Rectal smooth muscle tissue (tissue), 1 donor: Measurements from ENCODE around the gene FKBP8.
"Not testable (repeated sequence)": the region's sequence is repeated elsewhere in the genome, so short reads cannot be mapped to it uniquely, and the experiment has no call there.

Source experiments
- H3K27ac ChIP-seq: one replicate; pipeline ENCODE4 v1.7.0; 2013; ENCODE audit warnings: low read depth, low read length, inconsistent platforms
- H3K27me3 ChIP-seq: one replicate; pipeline ENCODE4 v1.7.0; 2013; ENCODE audit warnings: low read length; ENCODE audit not compliant: control insufficient read depth, insufficient read depth
- H3K36me3 ChIP-seq: one replicate; pipeline ENCODE4 v1.7.0; 2013; ENCODE audit warnings: low read length; ENCODE audit not compliant: control insufficient read depth, insufficient read depth
- H3K4me1 ChIP-seq: one replicate; pipeline ENCODE4 v1.7.0; 2013; ENCODE audit warnings: low read length; ENCODE audit not compliant: control insufficient read depth, insufficient read depth
- H3K4me3 ChIP-seq: one replicate; pipeline ENCODE4 v1.7.0; 2013; ENCODE audit warnings: low read length
- H3K9ac ChIP-seq: one replicate; pipeline ENCODE4 v1.7.0; 2013; ENCODE audit warnings: low read length

The FKBP8 gene

GRCh38 chr19:18543814-18544475 lies 572 bp upstream of the FKBP8 start:
- Histone ChIP-seq H3K36me3 (peaks cover 2% of the 10 kb centered on the region), H3K9ac (no peak overlapping the region), H3K4me3 (peak overlapping the region; percentile 59), H3K27ac (no peak overlapping the region), H3K4me1 (peaks cover 2% of the 10 kb centered on the region), H3K27me3 (no peaks in the 10 kb centered on the region)

GRCh38 chr19:18541992-18542940 lies 1.1 kb downstream of the FKBP8 start:
- H3K4me3 ChIP-seq, result peak overlapping the region; percentile 52
- H3K27ac ChIP-seq, result peak overlapping the region; percentile 72
- peak overlapping the region; percentile 80 for H3K9ac ChIP-seq
- H3K4me1 ChIP-seq, result peaks cover 2% of the 10 kb centered on the region
- no peaks in the 10 kb centered on the region for H3K27me3 ChIP-seq
- peaks cover 5% of the 10 kb centered on the region for H3K36me3 ChIP-seq

GRCh38 chr19:18541258-18541991 lies 1.9 kb downstream of the FKBP8 start:
- Histone ChIP-seq H3K4me3 (no peak overlapping the region), H3K36me3 (peaks cover 12% of the 10 kb centered on the region), H3K4me1 (peaks cover 2% of the 10 kb centered on the region), H3K27ac (peak overlapping the region; percentile 72), H3K9ac (no peak overlapping the region), H3K27me3 (no peaks in the 10 kb centered on the region)

GRCh38 chr19:18540200-18540599 lies 3.2 kb downstream of the FKBP8 start:
- not testable (repeated sequence) for H3K27ac ChIP-seq, H3K4me1 ChIP-seq, H3K27me3 ChIP-seq, H3K4me3 ChIP-seq, H3K9ac ChIP-seq
- H3K36me3 ChIP-seq, result peaks cover 18% of the 10 kb centered on the region

GRCh38 chr19:18539372-18539771 lies 4.0 kb downstream of the FKBP8 start:
- H3K36me3 ChIP-seq, result peaks cover 18% of the 10 kb centered on the region
- peaks cover 2% of the 10 kb centered on the region for H3K4me1 ChIP-seq
- no peak overlapping the region for H3K4me3 ChIP-seq
- no peak overlapping the region for H3K9ac ChIP-seq
- no peak overlapping the region for H3K27ac ChIP-seq
- no peaks in the 10 kb centered on the region for H3K27me3 ChIP-seq

- Histone ChIP-seq H3K4me3 (no peak overlapping the region), H3K27ac (no peak overlapping the region), H3K4me1 (peaks cover 2% of the 10 kb centered on the region), H3K27me3 (no peaks in the 10 kb centered on the region), H3K9ac (no peak overlapping the region), H3K36me3 (peaks cover 20% of the 10 kb centered on the region)
These were observed 5.3 kb downstream of the FKBP8 start for GRCh38 chr19:18538115-18538514.

- Histone ChIP-seq H3K4me1 (peaks cover 2% of the 10 kb centered on the region), H3K27ac (no peak overlapping the region), H3K4me3 (no peak overlapping the region), H3K27me3 (no peaks in the 10 kb centered on the region), H3K9ac (no peak overlapping the region), H3K36me3 (peaks cover 27% of the 10 kb centered on the region)
These were observed 5.9 kb downstream of the FKBP8 start for GRCh38 chr19:18537431-18537830.

- Histone ChIP-seq H3K4me1 (no peaks in the 10 kb centered on the region), H3K27me3 (no peaks in the 10 kb centered on the region), H3K4me3 (no peak overlapping the region), H3K36me3 (peaks cover 34% of the 10 kb centered on the region), H3K9ac (no peak overlapping the region), H3K27ac (no peak overlapping the region)
These were observed 6.9 kb downstream of the FKBP8 start for GRCh38 chr19:18536475-18536874.

GRCh38 chr19:18533058-18533457 lies 10.3 kb downstream of the FKBP8 start:
- H3K27me3 ChIP-seq, result no peaks in the 10 kb centered on the region
- no peak overlapping the region for H3K9ac ChIP-seq
- H3K4me3 ChIP-seq, result no peak overlapping the region
- peaks cover 35% of the 10 kb centered on the region for H3K36me3 ChIP-seq
- H3K4me1 ChIP-seq, result no peaks in the 10 kb centered on the region
- no peak overlapping the region for H3K27ac ChIP-seq

GRCh38 chr19:18532168-18532890 lies 11.0 kb downstream of the FKBP8 start:
- Histone ChIP-seq H3K4me1 (no peaks in the 10 kb centered on the region), H3K4me3 (no peak overlapping the region), H3K36me3 (peaks cover 34% of the 10 kb centered on the region), H3K27ac (no peak overlapping the region), H3K27me3 (no peaks in the 10 kb centered on the region), H3K9ac (no peak overlapping the region)

GRCh38 chr19:18531485-18531884 lies 11.9 kb downstream of the FKBP8 start:
- no peaks in the 10 kb centered on the region for H3K27me3 ChIP-seq
- H3K27ac ChIP-seq, result no peak overlapping the region
- H3K4me1 ChIP-seq, result no peaks in the 10 kb centered on the region
- H3K36me3 ChIP-seq, result peaks cover 26% of the 10 kb centered on the region
- no peak overlapping the region for H3K4me3 ChIP-seq
- no peak overlapping the region for H3K9ac ChIP-seq

- Histone ChIP-seq H3K27me3 (no peaks in the 10 kb centered on the region), H3K27ac (no peak overlapping the region), H3K4me3 (no peak overlapping the region), H3K9ac (no peak overlapping the region), H3K36me3 (peaks cover 19% of the 10 kb centered on the region), H3K4me1 (no peaks in the 10 kb centered on the region)
These were observed 13.6 kb downstream of the FKBP8 start for GRCh38 chr19:18529782-18530181.
